HCT116 (cell line): ENCODE results near the gene PPIP5K2. TPM values are rescaled to one million over a fixed set of nuclear protein-coding genes. Genes with fewer than 3 reads are reported as not detected.

Experiments used
- ATAC-seq: fragments of 200-7000 bp; cut with Tn5 transposase; 2 replicates; pipeline ENCODE4 v1.9.1; 2020; ENCODE audit warnings: mild to moderate bottlenecking, moderate library complexity
- BruUV-seq: library from RNA; stranded (reverse); fragments of 400-500 nt; replicated peaks from 2 replicates; lab custom pipeline; 2021; lab: Mats Ljungman, UMichigan
- CTCF ChIA-PET: fragments of 300-600 bp; sonication (Branson Sonifier 250); formaldehyde crosslinking; loops from one replicate; lab custom pipeline; 2021; ENCODE audit warnings: antibody characterized with exemption; lab: Charles Lee
- POLR2A ChIA-PET: fragments of 300-600, 350-600 bp; sonication (Branson Sonifier 250); formaldehyde crosslinking; loops from one replicate; lab custom pipeline; 2021; ENCODE audit warnings: antibody characterized with exemption; lab: Charles Lee
- RAD21 ChIA-PET, 2 experiments: fragments of 300-600 bp; sonication (Branson Sonifier 250); formaldehyde crosslinking; loops; one replicate each; lab custom pipeline; 2023; ENCODE audit warnings: low total read pairs in 2 of 2; ENCODE audit not compliant: uncharacterized antibody in 2 of 2, unreplicated experiment in 2 of 2, low non-redundant PET in 1 of 2; lab: Charles Lee
- DNase-seq: peaks from one replicate; pipeline ENCODE4 v3.0.0-alpha.2; 2010; ENCODE audit warnings: low read depth, low spot score
- H2AFZ ChIP-seq: fragments of 200-600 bp; shearing (Covaris generic), sonication (generic); 2 replicates; pipeline ENCODE4 v1.6.1; 2017; ENCODE audit warnings: low read depth, mixed run types, mixed read lengths, antibody characterized with exemption, low read length; ENCODE audit not compliant: poor library complexity, severe bottlenecking
- H3K27ac ChIP-seq: 2 replicates; pipeline ENCODE4 v1.5.1; 2012; ENCODE audit warnings: low read depth, low read length
- H3K27me3 ChIP-seq: fragments of 200-600 bp; sonication (generic); 2 replicates; pipeline ENCODE4 v1.6.1; 2016; ENCODE audit warnings: mixed run types, low read length, mixed read lengths; ENCODE audit not compliant: insufficient read depth
- H3K36me3 ChIP-seq, 2 experiments: fragments of 200-500 bp in 1 of 2; fragments of 200-600 bp in 1 of 2; sonication (Bioruptor generic) in 1 of 2; sonication (generic) in 1 of 2; 2 replicates each; pipeline versions ENCODE4 v1.5.1 to v1.6.1; 2014 to 2016; ENCODE audit warnings: low read length in 2 of 2, inconsistent platforms in 1 of 2, mixed read lengths in 1 of 2, mixed run types in 1 of 2; ENCODE audit not compliant: insufficient read depth in 2 of 2, control insufficient read depth in 1 of 2
- H3K4me1 ChIP-seq, 2 experiments: fragments of 200-600 bp in 1 of 2; sonication (generic) in 1 of 2; 2 replicates each; pipeline versions ENCODE4 v1.5.1 to v1.6.1; 2012 to 2017; ENCODE audit warnings: low read length in 2 of 2, inconsistent platforms in 1 of 2, mild to moderate bottlenecking in 1 of 2, mixed read lengths in 1 of 2, mixed run types in 1 of 2, moderate library complexity in 1 of 2; ENCODE audit not compliant: insufficient read depth in 2 of 2, control insufficient read depth in 1 of 2
- H3K4me2 ChIP-seq: fragments of 200-600 bp; sonication (generic); 2 replicates; pipeline ENCODE4 v1.6.1; 2017; ENCODE audit warnings: mixed run types, low read length, mixed read lengths
- H3K4me3 ChIP-seq, 2 experiments: fragments of 200-600 bp in 1 of 2; sonication (generic) in 1 of 2; replicated peaks in 1 of 2; 2 replicates each; pipeline ENCODE4 v1.5.1; 2011 to 2016; ENCODE audit warnings: low read length in 2 of 2, control low read depth in 1 of 2, low read depth in 1 of 2, mild to moderate bottlenecking in 1 of 2, mixed read lengths in 1 of 2, mixed run types in 1 of 2
- H3K79me2 ChIP-seq: fragments of 200-600 bp; sonication (generic); 2 replicates; pipeline ENCODE4 v1.6.1; 2017; ENCODE audit warnings: mild to moderate bottlenecking, mixed run types, low read length, moderate library complexity, mixed read lengths; ENCODE audit not compliant: insufficient read depth
- H3K9ac ChIP-seq: fragments of 200-600 bp; sonication (generic); 2 replicates; pipeline ENCODE4 v1.6.1; 2016; ENCODE audit warnings: low read length, mixed read lengths
- H3K9me2 ChIP-seq: fragments of 200-600 bp; sonication (generic), shearing (Covaris generic); 2 replicates; pipeline ENCODE4 v1.6.1; 2017; ENCODE audit warnings: mixed run types, mild to moderate bottlenecking, moderate library complexity; ENCODE audit not compliant: insufficient read depth
- H3K9me3 ChIP-seq, 2 experiments: fragments of 200-500 bp in 1 of 2; fragments of 200-600 bp in 1 of 2; sonication (Bioruptor generic) in 1 of 2; sonication (generic) in 1 of 2; 2 replicates each; pipeline ENCODE4 v1.6.1; 2014 to 2017; ENCODE audit warnings: low read length in 2 of 2, mixed read lengths in 2 of 2, inconsistent platforms in 1 of 2, low read depth in 1 of 2, mild to moderate bottlenecking in 1 of 2, mixed run types in 1 of 2, moderate library complexity in 1 of 2; ENCODE audit not compliant: control insufficient read depth in 1 of 2, insufficient read depth in 1 of 2
- H4K20me1 ChIP-seq: fragments of 200-600 bp; sonication (generic), shearing (Covaris generic); 2 replicates; pipeline ENCODE4 v1.6.1; 2017; ENCODE audit warnings: mixed run types, mild to moderate bottlenecking, moderate library complexity; ENCODE audit not compliant: insufficient read depth
- CBX3 ChIP-seq: IDR thresholded peaks from 2 replicates; pipeline ENCODE4 v1.6.1; 2012; ENCODE audit warnings: low read depth
- CEBPB ChIP-seq: IDR thresholded peaks from 2 replicates; pipeline ENCODE4 v1.6.1; 2012; ENCODE audit warnings: low read depth
- EGR1 ChIP-seq: IDR thresholded peaks from 2 replicates; pipeline ENCODE4 v1.6.1; 2012; ENCODE audit warnings: low read depth
- FOSL1 ChIP-seq: IDR thresholded peaks from 2 replicates; pipeline ENCODE4 v1.6.1; 2012; ENCODE audit warnings: low read depth
- JUND ChIP-seq: IDR thresholded peaks from 2 replicates; pipeline ENCODE4 v1.6.1; 2012
- MAX ChIP-seq: IDR thresholded peaks from 2 replicates; pipeline ENCODE4 v1.6.1; 2012
- SIN3A ChIP-seq: IDR thresholded peaks from 2 replicates; pipeline ENCODE4 v1.6.1; 2012; ENCODE audit warnings: low read depth
- YY1 ChIP-seq: IDR thresholded peaks from 2 replicates; pipeline ENCODE4 v1.6.1; 2011; ENCODE audit warnings: low read length, low read depth, moderate library complexity, mild to moderate bottlenecking; ENCODE audit not compliant: insufficient replicate concordance; ENCODE audit errors: extremely low read depth
- ZFX ChIP-seq: fragments of 450-650 bp; IDR thresholded peaks from 2 replicates; pipeline ENCODE4 v1.6.1; 2017
- ZNF274 ChIP-seq: fragments of 200-500 bp; sonication (Bioruptor generic); IDR thresholded peaks from 2 replicates; pipeline ENCODE4 v1.6.1; 2014; ENCODE audit warnings: mild to moderate bottlenecking, low read depth, low read length, inconsistent platforms
- intact Hi-C: fragments of 100-400 bp; cut with micrococcal nuclease; formaldehyde crosslinking; loops from 2 replicates; pipeline ENCODE4 v1.10.0; 2022
- total RNA-seq: library from RNA; stranded (reverse); gene quantifications from one replicate; pipeline ENCODE4 v1.2.1, GENCODE V29; 2021; ENCODE audit not compliant: unreplicated experiment
- TF ChIP-seq, protein P1 (sequence below): IDR thresholded peaks from 2 replicates; pipeline ENCODE4 v1.6.1; 2011; ENCODE audit warnings: mild to moderate bottlenecking, low read length, moderate library complexity; ENCODE audit not compliant: insufficient replicate concordance; ENCODE audit errors: extremely low read depth

Gene PPIP5K2
- total RNA-seq, 1 experiment from 2014 or later, result 45.8 TPM

- POLR2A ChIA-PET, result no interaction called here
- H3K9me3 ChIP-seq, result no peaks in the 10 kb centered on the region
- no peaks in the 10 kb centered on the region for H4K20me1 ChIP-seq
- no peak overlapping the region for H3K4me2 ChIP-seq
- RAD21 ChIA-PET, result no interaction called here
- intact Hi-C loops, result no loop called here
- no peaks in the 10 kb centered on the region for H3K79me2 ChIP-seq
- H3K27ac ChIP-seq, result no peak overlapping the region
- no peaks in the 10 kb centered on the region for H3K36me3 ChIP-seq
- TF ChIP-seq YY1 (no peak), CEBPB (no peak), CBX3 (no peak)
- ATAC-seq (no peak), DNase-seq (no peak)
- BruUV-seq, result no TSS peak
- H3K27me3 ChIP-seq, result no peaks in the 10 kb centered on the region
- H3K4me1 ChIP-seq, result no peaks in the 10 kb centered on the region
- CTCF ChIA-PET, result no interaction called here
- no peak overlapping the region for H2AFZ ChIP-seq
- H3K9ac ChIP-seq, result no peak overlapping the region
- no peaks in the 10 kb centered on the region for H3K9me2 ChIP-seq
- no peak overlapping the region for H3K4me3 ChIP-seq
These were observed 88.4 kb downstream of the PPIP5K2 start for GRCh38 chr5:103208460-103208859.

- CTCF ChIA-PET, result no interaction called here
- POLR2A ChIA-PET, result no interaction called here
- no peaks in the 10 kb centered on the region for H3K4me1 ChIP-seq
- H3K27me3 ChIP-seq, result no peaks in the 10 kb centered on the region
- no peaks in the 10 kb centered on the region for H3K9me3 ChIP-seq
- H3K9me2 ChIP-seq, result no peaks in the 10 kb centered on the region
- no peaks in the 10 kb centered on the region for H4K20me1 ChIP-seq
- no peak overlapping the region for H3K4me2 ChIP-seq
- no peak overlapping the region for H3K9ac ChIP-seq
- H3K36me3 ChIP-seq, result no peaks in the 10 kb centered on the region
- no peak overlapping the region for H3K4me3 ChIP-seq
- DNase-seq, result no peak
- H2AFZ ChIP-seq, result no peak overlapping the region
- BruUV-seq, result no TSS peak
- H3K27ac ChIP-seq, result no peak overlapping the region
- RAD21 ChIA-PET, result no interaction called here
- ATAC-seq, result no peak
- H3K79me2 ChIP-seq, result no peaks in the 10 kb centered on the region
- intact Hi-C loops, result no loop called here
- TF ChIP-seq EGR1 (no peak), ZNF274 (no peak), YY1 (no peak), MAX (no peak), SIN3A (no peak), CBX3 (no peak), FOSL1 (no peak), ZFX (no peak), JUND (no peak)
- TF ChIP-seq, protein P1, sequence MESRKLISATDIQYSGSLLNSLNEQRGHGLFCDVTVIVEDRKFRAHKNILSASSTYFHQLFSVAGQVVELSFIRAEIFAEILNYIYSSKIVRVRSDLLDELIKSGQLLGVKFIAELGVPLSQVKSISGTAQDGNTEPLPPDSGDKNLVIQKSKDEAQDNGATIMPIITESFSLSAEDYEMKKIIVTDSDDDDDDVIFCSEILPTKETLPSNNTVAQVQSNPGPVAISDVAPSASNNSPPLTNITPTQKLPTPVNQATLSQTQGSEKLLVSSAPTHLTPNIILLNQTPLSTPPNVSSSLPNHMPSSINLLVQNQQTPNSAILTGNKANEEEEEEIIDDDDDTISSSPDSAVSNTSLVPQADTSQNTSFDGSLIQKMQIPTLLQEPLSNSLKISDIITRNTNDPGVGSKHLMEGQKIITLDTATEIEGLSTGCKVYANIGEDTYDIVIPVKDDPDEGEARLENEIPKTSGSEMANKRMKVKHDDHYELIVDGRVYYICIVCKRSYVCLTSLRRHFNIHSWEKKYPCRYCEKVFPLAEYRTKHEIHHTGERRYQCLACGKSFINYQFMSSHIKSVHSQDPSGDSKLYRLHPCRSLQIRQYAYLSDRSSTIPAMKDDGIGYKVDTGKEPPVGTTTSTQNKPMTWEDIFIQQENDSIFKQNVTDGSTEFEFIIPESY, result no peak
These were observed 89.0 kb downstream of the PPIP5K2 start for GRCh38 chr5:103209065-103209464.
